Astrocyte (in vitro differentiated cells and primary cell): ENCODE measurements around the gene NSUN6.

Experiments
- CTCF ChIP-seq: IDR thresholded peaks from 2 replicates; pipeline ENCODE4 v1.5.1; 2011; ENCODE audit warnings: low read depth, mild to moderate bottlenecking, inconsistent platforms, low read length, moderate library complexity; ENCODE audit not compliant: insufficient read depth
- EZH2 ChIP-seq: IDR thresholded peaks from 2 replicates; pipeline ENCODE4 v1.6.1; 2012; ENCODE audit warnings: mild to moderate bottlenecking, low read length, inconsistent platforms; ENCODE audit not compliant: insufficient read depth

- TF ChIP-seq CTCF (no peak), EZH2 (no peak)
Measured at GRCh38 chr10:18656724-18657123, 5.3 kb upstream of the NSUN6 start.
